PC-9 (cell line): Measurements from ENCODE around the gene DCST2. TPM values are rescaled to one million over a fixed set of nuclear protein-coding genes. Genes with fewer than 3 reads are reported as not detected.

ENCODE experiments used
- BruUV-seq: library from RNA; stranded (reverse); fragments of 400-500 nt; replicated peaks from 2 replicates; lab custom pipeline; 2021; lab: Mats Ljungman, UMichigan
- CTCF ChIA-PET: fragments of 300-600 bp; sonication (Branson Sonifier 250); formaldehyde crosslinking; loops from one replicate; lab custom pipeline; 2022; ENCODE audit warnings: antibody characterized with exemption; lab: Charles Lee
- POLR2A ChIA-PET: fragments of 300-600 bp; sonication (Branson Sonifier 250); formaldehyde crosslinking; loops from one replicate; lab custom pipeline; 2022; ENCODE audit warnings: antibody characterized with exemption; ENCODE audit not compliant: unreplicated experiment; lab: Charles Lee
- DNase-seq, 2 experiments: peaks; one replicate each; pipeline versions ENCODE4 v3.0.0 to v3.0.0-alpha.2; 2015 to 2022; ENCODE audit warnings: mixed read lengths in 1 of 2
- H2AFZ ChIP-seq: fragments of 200-600 bp; sonication (generic); 2 replicates; pipeline ENCODE4 v1.8.1; 2017; ENCODE audit warnings: antibody characterized with exemption
- H3F3A ChIP-seq: fragments of 200-600 bp; sonication (generic); 2 replicates; pipeline ENCODE4 v1.8.1; 2017; ENCODE audit warnings: antibody characterized with exemption, mild to moderate bottlenecking, low read depth; ENCODE audit not compliant: insufficient read depth
- H3K27ac ChIP-seq: fragments of 200-600 bp; sonication (generic); 2 replicates; pipeline ENCODE4 v1.6.1; 2016; ENCODE audit warnings: mixed run types
- H3K27me3 ChIP-seq: fragments of 200-600 bp; sonication (generic); 2 replicates; pipeline ENCODE4 v1.6.1; 2016; ENCODE audit warnings: low read depth, mixed run types; ENCODE audit not compliant: insufficient read depth
- H3K36me3 ChIP-seq: fragments of 200-600 bp; sonication (generic); 2 replicates; pipeline ENCODE4 v1.6.1; 2016; ENCODE audit warnings: low read depth, mixed run types
- H3K4me1 ChIP-seq: fragments of 200-600 bp; sonication (generic); replicated peaks from 2 replicates; pipeline ENCODE4 v1.6.1; 2016; ENCODE audit warnings: mixed run types; ENCODE audit not compliant: insufficient read depth
- H3K4me2 ChIP-seq: fragments of 200-600 bp; sonication (generic); 2 replicates; pipeline ENCODE4 v1.6.1; 2017; ENCODE audit warnings: mixed run types
- H3K4me3 ChIP-seq: fragments of 200-600 bp; sonication (generic); 2 replicates; pipeline ENCODE4 v1.6.1; 2016; ENCODE audit warnings: mixed run types
- H3K79me2 ChIP-seq: fragments of 200-600 bp; sonication (generic); 2 replicates; pipeline ENCODE4 v1.6.1; 2017; ENCODE audit warnings: low read depth, mixed run types
- H3K9me2 ChIP-seq: fragments of 200-600 bp; sonication (generic); 2 replicates; pipeline ENCODE4 v1.8.1; 2017; ENCODE audit warnings: mild to moderate bottlenecking; ENCODE audit not compliant: insufficient read depth
- H3K9me3 ChIP-seq: fragments of 200-600 bp; sonication (generic); 2 replicates; pipeline ENCODE4 v1.8.1; 2016; ENCODE audit warnings: low read depth; ENCODE audit not compliant: insufficient read depth
- H4K20me1 ChIP-seq: fragments of 200-600 bp; sonication (generic); 2 replicates; pipeline ENCODE4 v1.8.1; 2017; ENCODE audit not compliant: insufficient read depth
- CTCF ChIP-seq: fragments of 200-600 bp; sonication (generic); conservative IDR thresholded peaks from 2 replicates; pipeline ENCODE4 v1.6.1; 2017; ENCODE audit warnings: mixed run types, antibody characterized with exemption, mild to moderate bottlenecking, moderate library complexity
- EZH2 ChIP-seq: fragments of 200-600 bp; sonication (generic); IDR thresholded peaks from 2 replicates; pipeline ENCODE4 v1.8.0; 2017; ENCODE audit warnings: antibody characterized with exemption, low read depth
- intact Hi-C: fragments of 100-400 bp; cut with micrococcal nuclease; formaldehyde crosslinking; loops from one replicate; pipeline ENCODE4 v1.10.0; 2022; ENCODE audit not compliant: unreplicated experiment
- total RNA-seq: library from RNA; stranded (reverse); gene quantifications from 2 replicates; pipeline ENCODE4 v1.2.3, GENCODE V29; 2021

DCST2 gene
- total RNA-seq, 1 experiment from 2014 or later, result 4.4 TPM

GRCh38 chr1:155039308-155039669, 5.7 kb upstream of the DCST2 start:
- H3K27ac ChIP-seq, result peak overlapping the region; percentile 53
- DNase-seq, result no peak
- H3K4me1 ChIP-seq, result peaks cover 28% of the 10 kb centered on the region
- H3K4me3 ChIP-seq, result no peak overlapping the region
- H3K4me2 ChIP-seq, result peak overlapping the region; percentile 52
- no peaks in the 10 kb centered on the region for H3K27me3 ChIP-seq
- ChIA-PET CTCF (interaction anchor here (0.8 to 1.6 kb wide), 3 partner anchors 12 to 46 kb away, joined by 3 to 5 read pairs (median 4); partner anchors contain the start of gene ADAM15), POLR2A (interaction anchor here (0.7 kb wide), 2 partner anchors 107 to 171 kb away, joined by 3 to 25 read pairs; no protein-coding TSS in a partner anchor)
- no peaks in the 10 kb centered on the region for H3K36me3 ChIP-seq
- no peaks in the 10 kb centered on the region for H3K79me2 ChIP-seq
- H3F3A ChIP-seq, result peaks cover 25% of the 10 kb centered on the region
- no TSS peak for BruUV-seq
- intact Hi-C loops, result loop anchor here (2.0 kb wide), 1 partner anchor 16 kb away; no protein-coding TSS in a partner anchor
- TF ChIP-seq EZH2 (no peak), CTCF (no peak)
- no peaks in the 10 kb centered on the region for H4K20me1 ChIP-seq
- H2AFZ ChIP-seq, result no peak overlapping the region
- H3K9me2 ChIP-seq, result no peaks in the 10 kb centered on the region
- H3K9me3 ChIP-seq, result no peaks in the 10 kb centered on the region

DNA sequence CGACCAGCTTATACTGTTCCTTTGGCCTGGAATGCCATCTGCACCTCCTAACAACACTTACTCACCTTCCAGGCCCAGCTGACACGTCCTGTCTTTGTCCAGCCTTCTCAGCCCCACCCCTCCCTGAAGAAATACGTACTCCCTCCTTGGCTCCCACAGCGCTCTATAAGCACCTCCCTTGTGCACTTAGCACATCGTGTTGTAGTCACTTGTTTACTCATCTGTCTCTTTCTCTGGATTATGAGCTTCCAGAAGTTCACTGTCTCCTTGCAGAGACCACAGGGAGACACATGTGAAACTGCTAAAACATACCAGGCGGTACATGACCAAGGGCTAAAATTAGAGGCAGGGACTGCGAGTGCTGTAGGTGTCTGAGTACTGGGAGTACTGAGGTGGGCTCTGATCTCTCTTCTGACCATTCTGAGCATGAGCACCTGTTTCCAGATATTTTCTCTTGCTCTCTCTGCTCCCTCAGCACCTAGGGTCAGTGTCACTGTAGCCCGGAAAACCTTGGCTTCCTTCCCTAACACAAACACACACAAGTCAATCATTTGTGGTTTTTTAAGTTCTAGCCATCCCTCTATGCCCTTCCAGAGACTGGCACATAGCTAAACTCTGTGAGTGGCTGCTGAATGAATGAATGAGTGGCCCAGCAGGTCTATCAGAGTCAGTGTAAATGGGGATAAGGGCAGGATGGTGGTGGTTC, 5.2 kb upstream of the DCST2 start:
- DNase-seq, result peak; percentile 71 to 86
- no peaks in the 10 kb centered on the region for H3K79me2 ChIP-seq
- peak overlapping the region; percentile 53 for H3K27ac ChIP-seq
- H3F3A ChIP-seq, result peaks cover 25% of the 10 kb centered on the region
- POLR2A ChIA-PET, result interaction anchor here (0.5 to 0.7 kb wide), 6 partner anchors 16 to 336 kb away, joined by 3 to 5 read pairs (median 3); no protein-coding TSS in a partner anchor
- no TSS peak for BruUV-seq
- H3K4me3 ChIP-seq, result peak overlapping the region; percentile 11; the same call in 1 of the 2 replicates
- no peaks in the 10 kb centered on the region for H4K20me1 ChIP-seq
- H3K9me2 ChIP-seq, result no peaks in the 10 kb centered on the region
- H3K4me2 ChIP-seq, result peak overlapping the region; percentile 52
- intact Hi-C loops, result loop anchor here (2.0 kb wide), 1 partner anchor 16 kb away; no protein-coding TSS in a partner anchor
- TF ChIP-seq CTCF (no peak), EZH2 (no peak)
- CTCF ChIA-PET, result interaction anchor here (0.6 to 1.6 kb wide), 6 partner anchors 12 to 67 kb away, joined by 3 to 5 read pairs (median 4); partner anchors contain the start of gene ADAM15
- peaks cover 28% of the 10 kb centered on the region for H3K4me1 ChIP-seq
- no peak overlapping the region for H2AFZ ChIP-seq
- H3K36me3 ChIP-seq, result no peaks in the 10 kb centered on the region
- no peaks in the 10 kb centered on the region for H3K9me3 ChIP-seq
- H3K27me3 ChIP-seq, result no peaks in the 10 kb centered on the region

GRCh38 chr1:155037851-155038441, 4.4 kb upstream of the DCST2 start:
- TF ChIP-seq CTCF, result no peak
- no peak for TF ChIP-seq EZH2
- no peaks in the 10 kb centered on the region for H3K79me2 ChIP-seq
- intact Hi-C loops, result loop anchor here (2.0 kb wide), 1 partner anchor 15 kb away; no protein-coding TSS in a partner anchor
- H3K36me3 ChIP-seq, result no peaks in the 10 kb centered on the region
- ChIA-PET POLR2A (interaction anchor here (0.5 to 0.7 kb wide), 4 partner anchors 15 to 157 kb away, joined by 3 read pairs; no protein-coding TSS in a partner anchor), CTCF (interaction anchor here (0.5 to 1.6 kb wide), 6 partner anchors 13 to 67 kb away, joined by 3 to 6 read pairs (median 4); partner anchors contain the start of genes ADAM15 and SHC1)
- peak overlapping the region; percentile 53 for H3K27ac ChIP-seq
- H4K20me1 ChIP-seq, result no peaks in the 10 kb centered on the region
- no peaks in the 10 kb centered on the region for H3K27me3 ChIP-seq
- H2AFZ ChIP-seq, result no peak overlapping the region
- peak; percentile 45 to 53 for DNase-seq
- no peaks in the 10 kb centered on the region for H3K9me3 ChIP-seq
- H3K4me2 ChIP-seq, result peak overlapping the region; percentile 52
- BruUV-seq, result no TSS peak
- peaks cover 25% of the 10 kb centered on the region for H3F3A ChIP-seq
- H3K4me3 ChIP-seq, result no peak overlapping the region
- no peaks in the 10 kb centered on the region for H3K9me2 ChIP-seq
- peaks cover 28% of the 10 kb centered on the region for H3K4me1 ChIP-seq
